DMS 273 treated with DMSO at 0.1 percent for 48 hours (cell line): ENCODE results near the gene ZNF280C.
A peak's percentile ranks its signal among the peaks of the same experiment; 100 is the strongest.

Experiments
- DNase-seq: peaks from one replicate; lab custom pipeline; 2025; lab: John Stamatoyannopoulos, UW

ZNF280C gene

GRCh38 chrX:130174937-130175336 lies 93.8 kb downstream of the ZNF280C start:
- DNase-seq: no peak

GRCh38 chrX:130174045-130174704 lies 94.5 kb downstream of the ZNF280C start:
- no peak for DNase-seq

- DNase-seq: no peak
Observed at GRCh38 chrX:130173190-130173895, 95.4 kb downstream of the ZNF280C start.

- no peak for DNase-seq
Observed at GRCh38 chrX:130172127-130172845, 96.4 kb downstream of the ZNF280C start.

GRCh38 chrX:130171446-130172126 lies 97.1 kb downstream of the ZNF280C start, which contains the start of gene RAB33A:
TSS of gene RAB33A (plus strand) at chrX:130171962. CDS start at chrX:130172063, 101 bp downstream.
- DNase-seq: no peak

GRCh38 chrX:130170752-130171445 lies 97.8 kb downstream of the ZNF280C start:
- DNase-seq: peak; percentile 36

GRCh38 chrX:130167040-130167439 lies 101.7 kb downstream of the ZNF280C start:
- no peak for DNase-seq

- DNase-seq: no peak
Observed at GRCh38 chrX:130166503-130166777, 102.3 kb downstream of the ZNF280C start.

GRCh38 chrX:130165703-130166502 lies 102.8 kb downstream of the ZNF280C start, which contains the start of gene AIFM1:
TSS of gene AIFM1 (minus strand) at chrX:130165841. CDS start at chrX:130165656, 185 bp downstream.
- DNase-seq: peak; percentile 86

GRCh38 chrX:130165181-130165702 lies 103.5 kb downstream of the ZNF280C start:
- DNase-seq: no peak

- no peak for DNase-seq
Observed at GRCh38 chrX:130163398-130163797, 105.3 kb downstream of the ZNF280C start.

- no peak for DNase-seq
Observed at GRCh38 chrX:130162094-130162735, 106.5 kb downstream of the ZNF280C start.

GRCh38 chrX:130159776-130160175 lies 108.9 kb downstream of the ZNF280C start:
- DNase-seq: no peak

GRCh38 chrX:130158311-130158710 lies 110.4 kb downstream of the ZNF280C start:
- DNase-seq: no peak

- no peak for DNase-seq
Observed at GRCh38 chrX:130155564-130155963, 113.1 kb downstream of the ZNF280C start.
